Glomerular visceral epithelial cell (primary cell): ENCODE data around the gene CD7.

Source experiments
- DNase-seq: peaks from one replicate; pipeline ENCODE4 v3.0.0-alpha.2; 2016; ENCODE audit errors: extremely low spot score

The CD7 gene

GRCh38 chr17:82298538-82299421 lies 18.6 kb downstream of the CD7 start:
- no peak for DNase-seq

GRCh38 chr17:82297714-82298537 lies 19.5 kb downstream of the CD7 start:
- peak; percentile 91 for DNase-seq

DNA sequence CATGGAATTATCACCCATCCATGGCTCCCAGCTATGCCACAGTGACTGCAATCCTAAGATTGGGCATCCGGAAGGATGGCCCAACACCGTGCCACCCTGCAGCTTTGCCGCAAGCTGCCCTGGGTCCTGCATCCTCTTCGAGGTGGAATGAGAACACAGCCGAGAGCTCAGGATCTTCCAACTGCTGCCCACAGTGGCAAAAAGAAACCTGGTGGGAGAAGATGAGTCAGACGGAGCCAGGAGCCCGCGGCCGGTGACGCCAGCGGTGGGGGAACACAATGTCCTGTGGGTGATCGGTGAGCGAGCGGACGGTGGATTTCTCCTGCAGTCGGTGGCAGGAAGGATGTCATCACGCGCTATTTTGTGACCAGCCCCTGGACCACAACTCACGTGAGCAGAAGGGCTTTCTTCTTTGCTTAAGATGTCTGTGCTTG lies 20.1 kb downstream of the CD7 start:
- DNase-seq, result peak; percentile 93

- no peak for DNase-seq
Measured at GRCh38 chr17:82296511-82297279, 20.7 kb downstream of the CD7 start.

GRCh38 chr17:82295472-82295814 lies 22.0 kb downstream of the CD7 start:
- no peak for DNase-seq

- DNase-seq, result no peak
Measured at GRCh38 chr17:82294064-82294773, 23.2 kb downstream of the CD7 start.

- peak; percentile 97 for DNase-seq
Measured at GRCh38 chr17:82292251-82293154, 24.9 kb downstream of the CD7 start.

DNA sequence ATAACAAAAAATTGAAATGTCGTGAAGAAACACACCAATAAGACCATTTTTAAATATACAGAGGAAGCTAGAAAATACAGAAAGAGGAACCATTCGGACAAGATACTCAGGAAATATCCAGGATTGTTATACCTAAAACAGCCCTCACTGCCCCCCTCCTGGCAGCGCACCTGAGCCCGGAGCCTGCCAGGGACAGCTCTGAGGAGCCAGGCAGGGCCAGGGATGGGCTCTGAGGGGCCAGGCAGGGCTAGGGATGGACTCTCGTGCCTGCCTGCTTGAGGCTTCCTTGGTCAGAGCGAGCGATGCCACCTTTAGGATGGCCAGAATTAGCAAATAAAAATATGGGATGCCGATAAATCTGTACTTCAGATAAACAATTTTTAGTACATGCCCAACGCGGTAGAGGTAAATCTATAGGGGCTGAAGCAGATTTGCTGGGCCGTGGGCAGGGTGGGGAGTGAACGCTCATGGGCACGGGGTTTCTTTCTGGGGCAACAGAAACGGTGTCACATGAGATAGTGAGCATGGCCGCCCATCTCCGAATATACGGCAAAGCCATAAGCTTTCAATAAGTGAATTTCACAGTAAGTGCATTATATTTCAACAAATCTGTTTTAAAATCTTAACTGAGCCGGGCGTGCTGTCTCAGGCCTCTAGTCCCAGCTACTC lies 25.7 kb downstream of the CD7 start:
- no peak for DNase-seq

DNA sequence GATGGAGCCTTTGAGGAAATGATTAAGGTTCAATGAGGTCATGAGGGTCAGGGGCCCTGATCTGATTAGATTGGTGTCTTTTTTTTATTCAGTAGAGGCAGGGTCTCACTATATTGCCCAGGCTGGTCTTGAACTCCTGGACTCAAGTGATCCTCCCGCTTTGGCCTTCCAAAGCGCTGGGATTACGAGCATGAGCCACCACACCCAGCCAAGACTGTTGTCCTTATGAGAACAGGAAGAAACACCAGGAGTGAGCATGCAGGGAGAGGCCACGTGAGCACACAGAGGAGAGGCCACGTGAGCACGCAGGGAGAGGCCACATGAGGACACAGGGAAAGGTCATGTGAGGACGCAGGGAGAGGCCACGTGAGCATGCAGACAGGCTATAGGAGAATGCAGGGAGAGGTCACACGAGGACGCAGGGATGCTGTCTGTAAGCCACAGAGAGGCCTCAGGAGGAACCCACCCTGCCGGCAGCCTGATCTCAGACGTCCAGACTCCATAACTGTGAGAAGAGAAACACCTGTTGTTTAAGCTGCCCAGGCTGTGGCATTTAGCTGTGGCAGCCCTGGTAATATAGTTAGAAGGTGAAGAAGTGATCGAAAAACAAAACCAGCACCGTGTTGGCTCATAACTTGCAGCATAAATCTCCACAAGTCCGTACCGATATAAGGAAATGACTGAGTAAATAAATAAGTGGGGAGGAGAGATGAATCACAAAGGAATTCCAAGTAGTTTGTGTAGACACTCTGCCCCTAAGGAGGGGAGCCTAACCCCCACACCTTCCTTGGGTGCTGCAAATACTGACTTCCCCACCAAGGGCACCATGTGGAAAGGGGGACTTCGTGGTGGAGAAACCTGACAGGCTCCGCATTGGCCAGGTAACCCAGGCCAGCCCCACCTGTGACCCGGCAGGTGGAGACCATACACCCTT lies 29.3 kb downstream of the CD7 start:
- DNase-seq, result peak; percentile 88

GRCh38 chr17:82287013-82287867 lies 30.2 kb downstream of the CD7 start:
- DNase-seq, result no peak

DNA sequence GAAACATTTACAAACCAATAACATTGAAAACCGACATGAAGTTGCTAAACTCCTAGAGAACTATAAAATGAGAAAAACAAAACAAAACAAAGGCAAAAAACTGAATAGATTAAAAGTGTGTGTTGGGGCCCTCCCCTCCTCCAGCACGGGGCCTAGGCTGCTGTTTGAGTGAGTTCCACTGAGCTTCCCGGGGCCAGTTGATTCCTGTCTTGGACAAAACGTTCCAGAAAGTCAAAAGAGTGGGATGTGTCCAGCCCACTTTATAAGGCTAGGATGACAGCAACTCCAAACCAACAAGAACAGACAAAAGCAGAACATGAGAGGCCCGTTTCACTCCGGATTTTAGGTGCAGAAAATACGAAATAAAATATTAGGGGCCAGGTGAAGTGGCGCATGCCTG lies 32.3 kb downstream of the CD7 start:
- DNase-seq, result no peak

- peak; percentile 97 for DNase-seq
Measured at GRCh38 chr17:82283208-82283749, 34.1 kb downstream of the CD7 start.

DNA sequence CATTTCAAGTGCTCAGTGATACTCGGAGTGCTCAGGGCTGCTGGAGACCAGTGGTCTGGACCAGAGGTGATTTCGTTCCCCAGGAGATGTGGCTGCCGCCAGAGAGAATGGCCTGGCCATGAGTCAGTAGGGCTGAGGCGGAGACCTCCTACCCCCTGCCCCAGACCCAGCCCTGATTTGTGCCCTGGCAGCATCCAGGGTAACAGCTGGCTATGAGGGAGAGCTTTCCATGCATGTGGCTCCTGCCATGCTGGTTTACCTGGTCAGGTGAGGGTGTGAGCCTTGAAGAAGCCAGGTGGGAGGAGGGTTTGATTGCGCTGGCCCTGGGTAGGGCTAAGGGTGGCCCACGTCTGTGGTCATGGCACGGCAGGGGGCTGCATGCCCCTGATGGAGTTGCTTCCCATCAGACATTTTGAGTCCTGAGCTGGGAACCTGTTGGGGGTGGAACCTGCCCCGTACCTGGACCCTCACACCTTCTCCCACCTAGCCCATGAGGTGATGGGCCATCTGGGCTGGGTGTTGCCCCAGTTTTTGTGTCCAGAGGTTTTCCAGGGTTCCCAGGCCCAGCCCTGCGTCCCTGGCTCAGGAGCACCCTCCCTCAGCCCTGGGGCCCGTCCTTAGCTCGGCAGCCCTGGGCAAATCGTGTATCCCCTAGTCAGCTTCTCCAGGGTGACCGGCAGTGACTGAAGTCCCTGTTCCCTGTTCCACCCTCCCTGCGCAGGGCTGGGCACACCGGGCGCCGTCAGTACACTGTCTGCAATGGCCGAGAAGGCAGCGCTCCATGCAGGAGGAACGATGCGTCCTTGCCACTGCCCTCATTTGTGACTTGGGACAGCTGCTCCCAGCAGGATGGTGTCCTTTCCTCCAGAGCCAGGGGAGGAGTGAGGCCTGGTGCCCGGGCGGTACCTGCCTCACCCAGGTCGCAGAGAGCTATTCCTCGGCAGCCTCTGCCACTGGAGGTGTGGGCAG lies 34.9 kb downstream of the CD7 start:
- DNase-seq, result no peak

DNA sequence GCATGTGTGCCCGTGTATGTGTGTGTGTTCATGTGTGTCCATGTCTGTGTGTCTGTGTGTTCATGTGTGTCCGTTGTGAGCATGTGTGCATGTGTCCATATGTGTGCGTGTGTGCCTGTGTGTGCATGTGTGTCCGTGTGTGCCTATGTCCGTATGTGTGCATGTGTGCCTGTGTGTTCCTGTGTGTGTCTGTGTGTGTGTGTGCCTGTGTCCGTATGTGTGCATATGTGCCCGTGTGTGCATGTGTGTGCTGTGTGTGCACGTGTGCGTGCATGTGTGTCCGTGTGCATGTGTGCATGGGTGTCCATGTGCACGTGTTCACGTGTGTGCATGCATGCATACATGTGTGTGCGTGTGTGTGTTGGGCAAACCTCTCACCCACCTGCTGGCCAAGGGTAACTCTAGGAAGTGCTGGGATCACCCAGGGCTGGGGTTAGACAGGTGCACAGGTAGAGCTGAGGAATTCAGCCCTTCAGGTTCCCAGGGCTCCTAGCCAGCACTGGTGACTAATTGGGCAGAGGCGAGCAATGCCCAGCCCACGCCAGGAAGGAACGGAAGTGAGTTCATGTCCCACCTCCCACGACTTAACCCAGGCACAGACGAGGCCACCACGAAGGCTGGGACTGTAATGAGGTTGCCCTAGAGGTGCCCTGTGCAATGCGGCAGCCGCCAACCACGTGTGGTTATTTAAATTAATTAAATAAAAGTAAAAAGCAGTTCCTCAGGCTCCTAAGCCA lies 35.7 kb downstream of the CD7 start:
- DNase-seq, result peak; percentile 91

- no peak for DNase-seq
Measured at GRCh38 chr17:82281076-82281475, 36.3 kb downstream of the CD7 start.

- no peak for DNase-seq
Measured at GRCh38 chr17:82280537-82280936, 36.9 kb downstream of the CD7 start.
